ENCODE measurements around the gene ITIH4.

DNA sequence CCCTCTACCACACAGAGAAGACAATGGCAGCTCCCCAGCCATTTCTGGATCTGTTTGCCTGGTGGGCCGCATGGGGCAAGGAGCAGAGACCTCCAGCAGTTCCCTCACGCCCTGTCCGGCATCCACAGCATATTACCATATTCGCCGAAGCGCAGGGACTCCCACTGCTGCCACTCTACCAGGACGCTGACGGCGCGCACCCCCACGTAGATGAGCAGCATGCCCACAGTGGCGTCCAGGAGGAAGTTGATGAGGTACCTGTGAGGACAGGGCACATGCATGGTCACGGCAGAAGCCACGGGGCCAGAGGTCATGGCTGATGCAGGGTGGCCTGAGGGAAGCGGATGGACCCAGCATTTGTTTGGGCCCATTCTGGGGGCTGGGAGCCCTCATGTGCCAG, 19.2 kb upstream of the ITIH4 start:
- TF ChIP-seq, protein P1, sequence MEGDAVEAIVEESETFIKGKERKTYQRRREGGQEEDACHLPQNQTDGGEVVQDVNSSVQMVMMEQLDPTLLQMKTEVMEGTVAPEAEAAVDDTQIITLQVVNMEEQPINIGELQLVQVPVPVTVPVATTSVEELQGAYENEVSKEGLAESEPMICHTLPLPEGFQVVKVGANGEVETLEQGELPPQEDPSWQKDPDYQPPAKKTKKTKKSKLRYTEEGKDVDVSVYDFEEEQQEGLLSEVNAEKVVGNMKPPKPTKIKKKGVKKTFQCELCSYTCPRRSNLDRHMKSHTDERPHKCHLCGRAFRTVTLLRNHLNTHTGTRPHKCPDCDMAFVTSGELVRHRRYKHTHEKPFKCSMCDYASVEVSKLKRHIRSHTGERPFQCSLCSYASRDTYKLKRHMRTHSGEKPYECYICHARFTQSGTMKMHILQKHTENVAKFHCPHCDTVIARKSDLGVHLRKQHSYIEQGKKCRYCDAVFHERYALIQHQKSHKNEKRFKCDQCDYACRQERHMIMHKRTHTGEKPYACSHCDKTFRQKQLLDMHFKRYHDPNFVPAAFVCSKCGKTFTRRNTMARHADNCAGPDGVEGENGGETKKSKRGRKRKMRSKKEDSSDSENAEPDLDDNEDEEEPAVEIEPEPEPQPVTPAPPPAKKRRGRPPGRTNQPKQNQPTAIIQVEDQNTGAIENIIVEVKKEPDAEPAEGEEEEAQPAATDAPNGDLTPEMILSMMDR (IDR thresholded peaks at IDR 0.05) = no peak
- no peak for TF ChIP-seq POLR2A (IDR thresholded peaks at IDR 0.05)
